GM12873 (cell line): ENCODE measurements around the gene ACACA.

Source experiments
- CTCF ChIP-seq: IDR thresholded peaks from 2 replicates; pipeline ENCODE4 v1.5.1; 2012; ENCODE audit warnings: low read depth, mild to moderate bottlenecking, moderate library complexity, low read length, control low read depth; ENCODE audit not compliant: insufficient read depth; ENCODE audit errors: missing control alignments

ACACA gene

GRCh38 chr17:37278247-37278894, 128.3 kb downstream of the ACACA start:
- TF ChIP-seq CTCF = no peak

GRCh38 chr17:37276475-37276874, 130.2 kb downstream of the ACACA start:
- TF ChIP-seq CTCF = no peak

DNA sequence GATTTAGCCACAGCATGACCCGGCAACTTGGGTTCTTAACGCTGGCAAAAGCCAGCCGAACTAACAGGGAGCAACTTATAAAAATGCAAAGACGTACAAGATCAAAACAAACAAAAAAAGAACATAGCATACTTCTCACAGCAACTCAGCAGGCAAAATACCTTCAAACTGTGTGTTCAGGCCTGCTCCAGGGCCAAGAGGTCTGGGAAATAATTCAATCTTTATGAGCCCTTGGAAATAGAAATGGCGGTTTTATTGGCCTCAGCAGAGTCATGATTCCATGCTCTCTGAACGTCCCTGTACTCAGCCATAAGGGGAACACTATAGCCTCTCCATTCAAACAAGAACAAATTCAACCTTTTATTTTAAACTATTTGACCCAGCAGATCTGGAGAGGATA, 132.2 kb downstream of the ACACA start:
- TF ChIP-seq CTCF = no peak

DNA sequence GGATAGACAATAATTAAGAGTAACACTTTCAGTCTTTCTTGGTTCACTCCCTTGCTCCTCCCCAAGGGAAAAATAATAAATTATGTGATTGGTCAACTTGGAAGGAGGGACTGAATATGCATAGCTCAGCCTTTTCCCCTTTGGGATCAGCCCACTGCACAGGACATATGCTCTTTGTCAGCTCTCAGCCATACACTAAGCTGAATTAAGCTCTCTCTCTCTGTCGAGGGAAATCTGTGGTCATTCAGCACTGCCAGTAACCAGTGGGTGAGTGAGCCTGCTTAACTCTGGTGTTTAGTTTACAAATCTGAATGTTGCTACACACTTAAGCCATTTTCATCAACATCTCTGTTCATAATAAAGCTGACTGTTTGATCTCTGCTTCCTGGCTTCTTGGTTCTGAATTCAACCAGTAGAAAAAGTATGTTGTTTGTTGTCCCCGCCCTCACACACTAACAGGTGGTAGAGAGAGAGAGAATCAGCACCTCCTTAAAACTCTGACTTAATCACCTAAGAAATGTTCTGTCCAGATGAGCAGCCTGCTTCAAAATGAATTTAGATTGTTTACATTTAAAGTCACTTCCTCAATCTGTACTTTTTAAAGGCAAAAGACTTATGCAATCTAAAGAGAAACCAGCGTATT, 133.1 kb downstream of the ACACA start:
- TF ChIP-seq CTCF = no peak

DNA sequence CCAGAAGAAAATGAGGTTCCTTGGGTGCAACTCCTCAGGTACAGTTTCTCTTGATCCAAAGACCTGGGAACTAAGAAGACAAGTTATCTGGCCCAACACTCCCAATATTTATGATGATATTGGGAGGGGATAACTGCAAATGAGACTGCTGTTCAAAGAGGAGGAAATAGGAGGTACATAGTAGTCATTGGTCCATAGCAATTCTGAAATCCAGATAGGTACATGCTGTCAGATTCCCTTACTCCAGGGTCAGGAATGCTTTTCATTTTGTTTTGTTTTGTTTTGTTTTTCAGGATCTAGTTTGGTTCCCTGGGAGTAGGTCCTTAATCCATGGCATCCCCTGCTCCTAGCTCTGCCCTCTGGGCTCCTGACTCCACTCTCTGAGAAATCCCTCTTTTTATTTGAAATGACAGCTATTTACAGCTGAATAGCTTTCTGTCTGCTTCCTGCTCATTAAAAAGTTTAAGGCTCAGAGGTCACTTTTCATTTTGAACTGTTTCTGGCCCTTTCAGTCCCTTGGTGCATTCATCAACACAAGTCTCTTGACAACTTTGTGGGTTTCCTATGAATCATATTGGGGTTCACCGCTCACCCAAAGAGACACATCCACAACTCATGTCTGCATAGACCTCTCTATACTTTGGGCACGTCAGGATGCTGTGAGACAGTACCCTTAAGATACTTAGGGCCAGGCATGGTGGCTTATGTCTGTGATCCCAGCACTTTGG, 141.0 kb downstream of the ACACA start:
- TF ChIP-seq CTCF = no peak

- TF ChIP-seq CTCF = no peak
Measured at GRCh38 chr17:37261286-37261685, 145.3 kb downstream of the ACACA start.

DNA sequence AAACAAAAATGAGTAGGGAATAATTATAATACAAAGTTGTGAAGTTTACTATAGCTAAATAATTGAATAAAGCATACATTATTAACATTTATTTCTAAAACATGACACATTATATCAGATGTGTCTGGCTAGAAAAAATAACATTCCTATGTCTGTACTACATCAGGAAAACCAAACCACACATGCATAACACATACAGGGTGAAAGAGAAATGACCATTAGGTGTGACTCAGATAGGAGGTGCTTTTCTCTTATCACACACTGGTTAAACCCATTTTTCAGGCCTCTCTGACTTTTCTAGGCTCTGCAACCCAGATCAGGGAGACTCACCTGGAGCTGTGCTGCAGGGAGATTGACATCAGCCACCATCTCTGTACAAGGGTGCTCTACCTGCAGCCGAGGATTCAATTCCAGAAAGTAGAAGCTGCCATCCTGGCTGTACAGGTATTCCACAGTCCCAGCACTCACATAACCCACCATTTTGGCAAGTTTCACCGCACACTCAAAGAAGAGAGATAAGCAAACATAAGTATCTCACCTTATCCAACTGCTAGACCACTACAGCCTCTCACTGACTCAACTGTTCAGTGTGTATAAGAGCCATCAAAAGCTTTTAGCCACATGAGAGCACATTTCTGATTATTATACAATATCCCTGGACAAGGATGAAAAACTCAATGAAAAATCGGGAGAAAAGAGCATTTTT, 147.5 kb downstream of the ACACA start:
- no peak for TF ChIP-seq CTCF
